GM19043 (cell line): ENCODE measurements around the gene OR4N2.
"Not testable (repeated sequence)": the region's sequence is repeated elsewhere in the genome, so short reads cannot be mapped to it uniquely, and the experiment has no call there.

Source experiments
- ATAC-seq: cut with Tn5 transposase; IDR thresholded peaks from one replicate; pipeline ENCODE4 v1.9.1; 2021; ENCODE audit warnings: low read depth; ENCODE audit not compliant: unreplicated experiment

Gene OR4N2, protein sequence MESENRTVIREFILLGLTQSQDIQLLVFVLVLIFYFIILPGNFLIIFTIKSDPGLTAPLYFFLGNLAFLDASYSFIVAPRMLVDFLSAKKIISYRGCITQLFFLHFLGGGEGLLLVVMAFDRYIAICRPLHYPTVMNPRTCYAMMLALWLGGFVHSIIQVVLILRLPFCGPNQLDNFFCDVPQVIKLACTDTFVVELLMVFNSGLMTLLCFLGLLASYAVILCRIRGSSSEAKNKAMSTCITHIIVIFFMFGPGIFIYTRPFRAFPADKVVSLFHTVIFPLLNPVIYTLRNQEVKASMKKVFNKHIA

DNA sequence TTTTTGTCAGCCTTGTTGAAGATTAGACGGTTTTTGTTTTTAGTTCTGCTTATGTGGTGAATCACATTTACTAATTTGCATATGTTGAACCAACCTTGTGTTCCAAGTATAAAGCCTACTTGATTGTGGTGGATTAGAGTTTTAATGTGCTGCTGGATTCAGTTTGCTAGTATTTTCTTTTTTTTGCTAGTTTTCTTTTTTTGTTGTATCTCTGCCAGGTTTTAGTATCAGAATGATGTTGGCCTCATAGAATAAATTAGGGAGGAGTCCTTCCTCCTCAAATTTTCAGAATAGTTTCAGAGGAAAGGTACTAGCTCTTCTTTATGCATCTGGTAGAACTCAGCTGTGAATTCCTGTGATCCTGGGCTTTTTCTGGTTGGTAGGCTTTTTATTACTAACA lies at the start of gene OR4N2:
OR4N2 (plus strand) TSS at position 301 of the 400 bp plus-strand sequence. CDS start 23,679 bp downstream, outside the sequence.
- ATAC-seq, result not testable (repeated sequence)

DNA sequence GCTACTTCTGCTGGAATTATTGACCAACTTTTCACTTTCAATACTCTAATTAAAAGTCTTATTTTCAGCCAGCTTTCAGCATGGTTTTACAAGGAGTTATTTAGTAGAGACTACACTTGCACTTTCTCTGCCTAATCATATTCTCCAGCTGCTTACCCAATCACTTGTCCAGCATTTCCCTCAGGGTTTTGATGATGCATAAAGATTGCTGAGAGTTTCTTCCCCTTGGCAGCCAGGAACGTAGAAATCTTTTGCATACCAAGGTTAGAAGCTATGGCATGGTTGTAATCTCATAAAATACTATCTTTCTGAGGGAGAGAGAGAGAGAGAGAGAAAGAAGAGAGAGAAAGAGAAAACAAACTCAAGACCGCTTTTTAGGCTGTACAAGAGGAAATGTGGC lies 49.4 kb upstream of the OR4N2 start:
- ATAC-seq, result no peak

DNA sequence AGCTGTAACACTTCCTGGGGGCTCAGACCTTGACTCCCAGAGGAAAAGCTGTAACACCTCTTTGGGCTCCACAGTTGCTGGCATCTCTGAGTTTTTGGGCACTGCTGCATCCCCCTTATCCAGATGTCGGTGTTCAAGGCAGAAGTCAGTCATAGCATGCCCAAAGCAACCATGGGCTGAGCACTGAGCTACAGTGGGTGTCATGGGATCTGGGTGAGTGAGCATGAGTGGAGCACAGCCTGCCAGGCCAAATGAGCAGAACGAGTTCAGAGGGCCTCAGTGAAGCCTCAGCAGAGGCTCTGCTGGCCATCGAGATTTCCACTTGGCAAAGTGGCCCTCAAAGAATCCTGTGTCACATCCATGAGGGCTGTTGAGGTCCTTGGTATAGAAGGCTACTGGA lies 32.1 kb upstream of the OR4N2 start:
- ATAC-seq, result not testable (repeated sequence)

DNA sequence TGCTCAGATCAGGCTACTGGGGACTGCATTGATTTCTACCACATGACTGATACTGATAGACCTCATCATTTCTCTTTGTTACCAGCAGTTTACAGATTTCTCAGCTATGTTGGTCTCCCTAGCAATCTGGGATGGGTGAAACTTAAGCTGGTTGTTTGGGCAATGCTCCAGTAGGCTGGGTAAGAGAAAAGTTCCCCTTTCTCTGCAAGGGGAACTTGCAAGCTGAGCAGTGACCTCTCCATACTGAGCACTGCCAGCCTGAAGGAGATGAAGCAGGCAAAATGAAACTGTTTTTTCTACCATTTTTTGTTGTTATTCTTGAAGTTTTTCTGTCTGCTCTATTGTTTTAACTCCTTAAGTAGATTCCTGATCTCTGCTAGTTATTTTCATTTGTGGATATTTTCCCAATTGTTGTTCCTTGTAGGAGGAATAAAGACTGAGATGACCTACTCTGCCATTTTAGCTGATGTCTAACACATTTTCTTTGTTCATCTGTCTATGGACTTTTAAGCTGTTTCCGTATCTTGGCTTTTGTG lies 31.6 kb upstream of the OR4N2 start:
- no peak for ATAC-seq

DNA sequence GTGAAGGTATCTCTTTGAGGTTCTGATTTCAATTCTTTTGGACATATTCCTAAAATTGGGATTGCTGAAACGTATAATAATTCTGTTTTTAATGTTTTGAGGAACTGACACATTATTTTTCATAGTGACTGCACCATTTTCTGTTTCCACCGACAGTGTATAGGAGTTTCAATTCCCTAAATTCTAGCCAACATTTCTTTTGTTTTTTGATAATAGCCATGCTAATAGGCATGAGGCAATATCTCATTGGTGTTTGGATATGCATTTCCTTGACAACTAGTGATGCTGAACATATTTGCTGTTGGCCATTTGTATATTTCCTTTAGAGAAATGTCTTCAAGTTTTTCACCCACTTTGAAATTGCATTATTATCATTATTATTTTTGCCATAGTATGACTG lies 31.1 kb upstream of the OR4N2 start:
- ATAC-seq, result not testable (repeated sequence)

DNA sequence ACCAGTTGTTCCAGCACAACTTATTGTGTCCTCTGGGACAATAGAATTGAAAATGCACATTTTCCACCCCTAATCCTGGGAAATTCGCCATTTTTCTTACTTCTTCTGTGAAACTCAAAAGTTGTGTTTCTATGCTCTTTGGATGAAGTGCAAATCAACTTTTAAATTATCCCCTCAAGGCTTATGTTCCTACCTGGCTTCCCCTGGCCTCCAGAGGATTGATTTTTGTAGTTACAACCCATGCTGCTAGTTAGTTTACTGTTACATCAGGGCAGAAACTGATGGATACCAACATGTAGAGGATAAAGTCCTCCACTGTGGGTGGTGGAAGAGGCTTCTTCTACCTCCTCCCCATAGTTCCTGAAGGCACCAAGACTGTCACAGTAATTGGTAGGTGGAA lies 30.4 kb upstream of the OR4N2 start, which contains the start of gene OR4M1:
OR4M1 (plus strand) TSS at position 301 of the 400 bp plus-strand sequence. CDS start 6,819 bp downstream, outside the sequence.
- ATAC-seq, result not testable (repeated sequence)

DNA sequence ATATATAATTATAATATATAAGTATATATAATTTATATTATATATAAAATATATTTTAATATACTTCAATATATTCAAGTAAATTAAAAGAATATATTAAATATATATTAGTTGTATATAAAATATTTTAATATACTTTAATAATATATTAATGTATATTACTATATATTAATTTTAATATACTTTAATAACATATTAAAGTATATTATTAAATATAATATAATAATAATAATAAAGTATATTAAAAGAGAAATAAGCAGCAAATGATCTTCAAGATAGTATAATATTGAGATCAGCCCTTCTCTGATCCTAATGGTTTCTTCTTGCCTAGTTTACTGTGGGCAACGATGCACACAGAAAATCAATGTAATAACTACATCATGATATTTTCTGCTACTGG lies 28.0 kb upstream of the OR4N2 start:
- no peak for ATAC-seq

DNA sequence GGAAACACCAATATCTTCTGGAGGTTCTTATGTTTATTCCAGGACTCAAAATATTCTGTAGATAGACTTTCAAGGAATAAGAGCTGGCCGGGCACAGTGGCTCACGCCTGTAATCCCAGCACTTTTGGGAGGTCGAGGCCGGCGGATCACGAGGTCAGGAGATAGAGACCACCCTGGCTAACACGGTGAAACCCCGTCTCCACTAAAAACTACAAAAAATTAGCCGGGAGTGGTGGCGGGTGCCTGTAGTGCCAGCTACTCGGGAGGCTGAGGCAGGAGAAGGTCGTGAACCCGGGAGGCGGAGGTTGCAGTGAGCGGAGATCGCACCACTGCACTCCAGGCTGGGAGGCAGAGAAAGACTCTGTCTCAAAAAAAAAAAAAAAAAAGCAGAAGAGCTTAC lies 17.7 kb upstream of the OR4N2 start:
- not testable (repeated sequence) for ATAC-seq

DNA sequence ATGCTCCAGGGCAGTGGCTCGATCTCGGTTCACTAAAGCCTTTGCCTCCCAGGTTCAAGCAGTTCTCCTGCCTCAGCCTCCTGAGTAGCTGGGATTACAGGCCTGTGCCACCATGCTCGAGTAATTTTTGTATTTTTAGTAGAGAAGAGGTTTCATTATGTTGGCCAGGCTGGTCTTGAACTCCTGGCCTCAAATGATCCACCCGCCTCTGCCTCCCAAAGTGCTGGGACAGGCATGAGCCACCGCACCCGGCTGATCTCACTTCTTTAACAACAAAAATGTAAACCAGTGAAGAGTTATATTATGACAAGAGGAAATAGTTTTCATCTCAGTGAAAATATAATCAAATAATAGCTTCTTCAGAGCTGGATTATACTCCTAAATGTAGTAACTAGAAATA lies 16.3 kb upstream of the OR4N2 start:
- not testable (repeated sequence) for ATAC-seq

DNA sequence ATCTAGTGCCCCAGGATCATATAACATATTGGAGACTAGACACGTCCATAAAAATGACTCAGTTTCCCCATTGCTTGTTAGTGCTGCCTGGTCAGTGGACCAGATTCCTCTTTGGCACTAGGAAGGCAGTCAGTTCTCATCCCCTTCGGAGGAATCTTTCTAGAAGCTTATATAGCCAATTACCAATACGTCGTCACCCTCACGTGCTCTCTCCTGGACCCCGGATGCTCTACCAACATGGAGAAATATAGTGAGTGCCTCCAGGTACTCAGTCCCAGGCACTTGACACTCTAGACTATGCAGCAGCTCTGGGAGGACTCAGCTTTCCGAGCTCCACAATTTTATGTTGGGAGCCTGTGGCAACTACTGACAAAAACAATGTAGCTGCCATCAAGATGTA lies 15.4 kb upstream of the OR4N2 start:
- not testable (repeated sequence) for ATAC-seq

DNA sequence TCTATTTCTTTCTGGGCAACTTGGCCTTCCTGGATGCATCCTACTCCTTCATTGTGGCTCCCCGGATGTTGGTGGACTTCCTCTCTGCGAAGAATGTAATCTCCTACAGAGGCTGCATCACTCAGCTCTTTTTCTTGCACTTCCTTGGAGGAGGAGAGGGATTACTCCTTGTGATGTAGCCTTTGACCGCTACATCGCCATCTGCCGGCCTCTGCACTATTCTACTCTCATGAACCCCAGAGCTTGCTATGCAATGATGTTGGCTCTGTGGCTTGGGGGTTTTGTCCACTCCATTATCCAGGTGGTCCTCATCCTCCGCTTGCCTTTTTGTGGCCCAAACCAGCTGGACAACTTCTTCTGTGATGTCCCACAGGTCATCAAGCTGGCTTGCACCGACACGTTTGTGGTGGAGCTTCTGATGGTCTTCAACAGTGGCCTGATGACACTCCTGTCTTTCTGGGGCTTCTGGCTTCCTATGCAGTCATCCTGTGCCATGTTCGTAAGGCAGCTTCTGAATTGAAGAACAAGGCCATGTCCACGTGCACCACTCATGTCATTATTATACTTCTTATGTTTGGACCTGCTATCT lies 7.0 kb upstream of the OR4N2 start:
- ATAC-seq, result not testable (repeated sequence)

DNA sequence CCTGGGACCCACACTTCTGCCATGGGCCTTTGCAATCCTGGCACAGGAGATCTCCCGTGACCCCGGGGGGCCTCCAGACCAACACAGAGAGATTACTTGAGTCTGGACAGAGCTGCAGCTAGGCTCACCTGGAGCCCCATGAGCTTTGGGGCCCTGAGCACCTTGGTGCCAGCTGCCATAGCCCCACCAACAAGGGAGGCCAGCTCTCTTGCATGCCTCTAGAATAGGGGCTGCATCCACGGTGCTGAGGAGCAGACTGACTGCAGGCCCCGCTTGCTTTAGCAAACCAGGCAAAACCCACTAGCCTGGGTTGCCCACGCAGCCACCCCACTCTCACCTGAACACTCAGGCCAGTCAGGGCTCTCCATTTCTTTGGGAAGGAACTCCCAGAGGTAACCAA lies 3.7 kb upstream of the OR4N2 start:
- ATAC-seq, result no peak

DNA sequence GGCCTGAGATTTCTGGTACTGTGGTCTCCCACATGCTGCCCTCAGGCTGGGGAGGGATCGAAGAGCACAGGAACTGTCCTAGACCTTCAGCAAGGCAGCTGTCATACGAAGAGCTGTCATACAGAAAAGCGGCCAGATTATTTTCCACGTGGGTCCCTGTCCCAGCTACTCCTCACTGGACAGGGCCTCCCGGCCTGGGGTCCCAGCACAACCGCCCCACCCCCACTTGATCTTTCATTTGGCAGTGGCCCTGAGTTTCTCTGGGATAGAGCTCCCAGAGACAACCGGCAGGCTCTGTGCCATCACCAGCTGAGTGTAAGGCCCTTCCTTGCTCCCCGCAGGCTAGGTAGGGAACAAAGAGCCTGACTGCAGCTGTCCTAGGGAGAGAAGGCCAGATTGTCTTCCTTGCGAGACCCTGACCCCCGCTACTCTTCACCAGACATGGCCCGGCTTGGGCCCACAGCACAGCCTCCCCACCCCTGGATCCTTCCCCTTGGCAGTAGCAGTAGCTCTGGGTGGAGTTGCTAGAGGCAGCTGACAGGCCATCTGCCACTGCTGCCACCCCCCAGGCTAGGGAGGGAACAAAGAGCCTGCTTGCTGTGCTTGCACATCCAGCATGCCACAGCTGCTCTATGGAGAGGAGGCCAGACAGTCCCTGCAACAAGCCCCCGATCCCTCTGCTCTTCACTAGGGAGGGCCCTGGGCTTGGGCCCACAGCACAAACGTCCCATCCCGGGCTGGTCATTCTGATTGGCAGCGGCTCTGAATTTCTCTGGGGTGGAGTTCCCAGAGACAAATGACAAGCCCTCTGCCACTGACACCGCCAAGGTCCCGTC lies 3.1 kb upstream of the OR4N2 start:
- ATAC-seq, result no peak

DNA sequence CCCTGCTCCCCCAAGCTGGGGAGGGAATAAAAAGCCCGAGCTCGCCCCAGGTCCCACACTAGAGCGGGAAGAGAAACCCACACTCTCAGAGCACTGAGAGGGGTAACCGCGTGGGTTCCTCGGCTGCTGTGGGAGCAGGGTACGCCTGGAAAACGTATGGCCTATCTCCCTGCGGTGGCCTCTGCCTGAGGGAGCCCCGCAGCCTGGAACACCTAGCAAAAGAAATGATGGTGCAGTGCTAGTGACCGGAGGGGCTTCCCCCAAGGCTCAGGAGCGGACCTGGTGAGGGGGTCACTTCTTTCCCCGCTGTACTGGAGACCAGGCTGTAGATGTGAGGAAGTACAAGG lies 2.5 kb upstream of the OR4N2 start:
- no peak for ATAC-seq

DNA sequence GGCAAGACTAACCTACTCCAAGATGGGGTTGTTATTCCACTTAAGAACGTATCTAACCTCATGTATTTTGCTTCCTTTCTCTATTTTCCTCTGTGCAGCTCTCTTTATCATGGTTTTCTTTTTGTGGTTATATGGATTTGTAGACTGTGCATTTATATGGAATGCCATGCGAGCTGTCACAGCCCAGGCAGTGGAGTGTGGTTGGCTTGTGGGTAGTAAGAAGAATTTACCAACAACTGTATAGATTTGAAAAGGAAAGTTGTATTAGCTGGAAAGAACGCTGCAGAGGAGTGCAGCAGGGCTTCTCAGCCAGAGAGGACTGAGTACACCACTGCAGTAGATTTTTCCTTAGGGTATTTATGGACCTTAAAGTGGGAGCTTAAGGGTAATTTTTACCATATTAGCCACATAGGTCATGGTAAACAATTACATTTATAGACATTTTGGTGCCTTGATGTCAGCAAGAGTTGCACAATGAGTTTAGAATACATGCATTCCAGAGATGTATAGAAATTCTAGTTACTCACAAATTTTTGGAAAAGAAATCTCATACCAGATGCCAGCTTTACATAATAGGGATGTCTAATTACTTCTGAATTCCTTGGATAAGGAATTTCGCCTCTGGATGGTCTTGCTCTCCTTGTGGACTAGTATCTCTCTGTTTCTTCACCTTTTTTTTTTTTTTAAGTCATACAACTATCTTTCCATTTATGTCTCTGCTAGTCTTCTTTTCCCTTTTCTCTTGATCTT lies 9.8 kb downstream of the OR4N2 start:
- ATAC-seq, result not testable (repeated sequence)

DNA sequence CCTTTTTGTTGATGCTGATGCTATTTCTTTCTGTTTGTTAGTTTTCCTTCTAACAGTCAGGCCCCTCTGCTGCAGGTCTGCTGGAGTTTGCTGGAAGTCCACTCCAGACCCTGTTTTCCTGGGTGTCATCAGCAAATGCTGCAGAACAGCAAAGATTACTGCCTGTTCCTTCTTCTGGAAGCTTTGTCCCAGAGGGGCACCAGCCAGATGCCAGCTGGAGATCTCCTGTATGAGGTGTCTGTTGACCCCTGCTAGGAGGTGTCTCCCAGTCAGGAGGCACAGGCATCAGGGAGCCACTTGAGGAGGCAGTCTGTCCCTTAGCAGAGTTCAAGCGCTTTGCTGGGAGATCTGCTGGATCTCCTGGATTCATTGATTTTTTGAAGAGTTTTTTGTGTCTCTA lies 16.3 kb downstream of the OR4N2 start:
- ATAC-seq, result not testable (repeated sequence)

DNA sequence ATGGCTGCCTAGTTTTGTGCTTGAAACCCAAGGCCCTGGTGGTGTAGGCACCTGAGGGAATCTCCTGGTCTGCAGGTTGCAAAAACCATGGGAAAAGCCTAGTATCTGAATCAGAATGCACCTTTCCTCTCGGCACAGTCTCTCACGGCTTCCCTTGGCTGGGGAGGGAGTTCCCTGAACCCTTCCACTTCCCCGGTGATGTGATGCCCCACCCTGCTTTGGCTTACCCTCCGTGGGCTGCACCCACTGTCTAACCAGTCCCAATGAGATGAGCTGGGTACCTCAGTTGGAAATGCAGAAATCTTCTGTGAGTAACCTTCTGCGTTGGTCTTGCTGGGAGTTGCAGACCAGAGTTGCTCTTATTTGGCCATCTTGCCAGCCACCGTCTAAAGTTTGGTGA lies 17.4 kb downstream of the OR4N2 start:
- not testable (repeated sequence) for ATAC-seq

DNA sequence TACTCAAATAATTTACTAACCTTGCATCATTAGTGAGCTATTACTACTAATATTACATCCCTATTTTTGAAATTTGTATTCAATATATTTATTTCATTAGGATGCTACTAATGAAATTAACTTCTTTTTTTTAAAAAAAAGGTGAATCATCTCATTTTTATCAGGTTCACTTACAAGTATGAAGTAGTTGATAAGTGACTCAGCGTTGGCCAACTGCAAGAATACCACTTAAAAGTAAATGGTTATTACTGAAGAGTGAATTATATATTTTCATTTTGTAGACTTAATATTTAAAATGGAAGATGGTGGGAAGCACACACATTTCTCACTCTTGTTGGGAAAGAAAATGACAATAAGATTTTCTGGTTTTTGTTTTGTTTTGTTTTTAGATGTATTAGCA lies 19.6 kb downstream of the OR4N2 start:
- ATAC-seq, result no peak

DNA sequence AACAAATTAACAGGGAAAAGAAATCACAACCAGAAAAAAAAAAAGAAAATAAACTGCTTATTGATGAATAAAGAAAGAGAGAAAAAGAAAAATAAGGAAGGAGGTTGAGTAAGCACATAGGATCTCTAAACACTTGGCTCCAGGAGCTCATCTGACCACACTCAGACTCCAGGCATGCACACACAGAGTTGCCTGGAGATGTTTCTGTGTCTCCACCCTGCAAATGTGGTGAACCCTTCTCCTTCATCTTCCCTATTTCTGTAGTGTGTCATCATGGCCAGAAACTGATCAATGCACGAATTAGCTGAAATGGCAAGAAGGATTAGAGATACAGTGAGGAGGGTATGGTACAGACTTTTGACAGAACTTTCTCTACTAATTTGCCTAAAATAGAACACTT lies 20.2 kb downstream of the OR4N2 start:
- ATAC-seq, result no peak

DNA sequence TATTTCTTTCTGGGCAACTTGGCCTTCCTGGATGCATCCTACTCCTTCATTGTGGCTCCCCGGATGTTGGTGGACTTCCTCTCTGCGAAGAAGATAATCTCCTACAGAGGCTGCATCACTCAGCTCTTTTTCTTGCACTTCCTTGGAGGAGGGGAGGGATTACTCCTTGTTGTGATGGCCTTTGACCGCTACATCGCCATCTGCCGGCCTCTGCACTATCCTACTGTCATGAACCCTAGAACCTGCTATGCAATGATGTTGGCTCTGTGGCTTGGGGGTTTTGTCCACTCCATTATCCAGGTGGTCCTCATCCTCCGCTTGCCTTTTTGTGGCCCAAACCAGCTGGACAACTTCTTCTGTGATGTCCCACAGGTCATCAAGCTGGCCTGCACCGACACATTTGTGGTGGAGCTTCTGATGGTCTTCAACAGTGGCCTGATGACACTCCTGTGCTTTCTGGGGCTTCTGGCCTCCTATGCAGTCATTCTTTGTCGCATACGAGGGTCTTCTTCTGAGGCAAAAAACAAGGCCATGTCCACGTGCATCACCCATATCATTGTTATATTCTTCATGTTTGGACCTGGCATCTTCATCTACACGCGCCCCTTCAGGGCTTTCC lies 24.2 kb downstream of the OR4N2 start:
- ATAC-seq, result not testable (repeated sequence)
